ENCODE measurements around the gene SDC4.

SDC4 gene

DNA sequence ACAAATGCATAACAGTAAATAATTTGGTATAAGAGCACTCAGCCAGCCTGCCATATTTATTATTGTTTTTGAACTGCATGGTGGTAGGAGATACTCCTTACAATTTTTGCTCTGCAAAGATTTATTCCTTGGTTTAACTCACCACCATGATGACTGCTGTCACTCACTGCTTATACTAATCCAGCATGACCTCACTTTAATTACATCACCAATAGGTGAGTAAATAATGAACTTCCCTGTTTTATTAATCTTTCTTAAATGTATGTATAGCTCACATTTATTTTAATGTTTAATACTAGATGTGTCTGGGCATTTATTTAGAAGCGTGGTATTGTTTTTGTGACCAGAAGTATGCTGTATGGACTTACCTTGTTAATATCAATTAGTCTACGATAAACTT lies 42.7 kb upstream of the SDC4 start:
- DNase-seq (ENCODE audit: low read depth) = no peak
- H3K4me3 ChIP-seq (ENCODE audit: low read depth, low read length) = no peak overlapping the region
- TF ChIP-seq, protein P1, sequence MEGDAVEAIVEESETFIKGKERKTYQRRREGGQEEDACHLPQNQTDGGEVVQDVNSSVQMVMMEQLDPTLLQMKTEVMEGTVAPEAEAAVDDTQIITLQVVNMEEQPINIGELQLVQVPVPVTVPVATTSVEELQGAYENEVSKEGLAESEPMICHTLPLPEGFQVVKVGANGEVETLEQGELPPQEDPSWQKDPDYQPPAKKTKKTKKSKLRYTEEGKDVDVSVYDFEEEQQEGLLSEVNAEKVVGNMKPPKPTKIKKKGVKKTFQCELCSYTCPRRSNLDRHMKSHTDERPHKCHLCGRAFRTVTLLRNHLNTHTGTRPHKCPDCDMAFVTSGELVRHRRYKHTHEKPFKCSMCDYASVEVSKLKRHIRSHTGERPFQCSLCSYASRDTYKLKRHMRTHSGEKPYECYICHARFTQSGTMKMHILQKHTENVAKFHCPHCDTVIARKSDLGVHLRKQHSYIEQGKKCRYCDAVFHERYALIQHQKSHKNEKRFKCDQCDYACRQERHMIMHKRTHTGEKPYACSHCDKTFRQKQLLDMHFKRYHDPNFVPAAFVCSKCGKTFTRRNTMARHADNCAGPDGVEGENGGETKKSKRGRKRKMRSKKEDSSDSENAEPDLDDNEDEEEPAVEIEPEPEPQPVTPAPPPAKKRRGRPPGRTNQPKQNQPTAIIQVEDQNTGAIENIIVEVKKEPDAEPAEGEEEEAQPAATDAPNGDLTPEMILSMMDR (IDR thresholded peaks at IDR 0.05; ENCODE audit: low read depth, low read length) = no peak
- TF ChIP-seq POLR2A (IDR thresholded peaks at IDR 0.05; ENCODE audit: extremely low read depth, insufficient read length) (no peak), MYC (IDR thresholded peaks at IDR 0.05; ENCODE audit: low read depth, low read length) (no peak)
- TF ChIP-seq, protein P2, sequence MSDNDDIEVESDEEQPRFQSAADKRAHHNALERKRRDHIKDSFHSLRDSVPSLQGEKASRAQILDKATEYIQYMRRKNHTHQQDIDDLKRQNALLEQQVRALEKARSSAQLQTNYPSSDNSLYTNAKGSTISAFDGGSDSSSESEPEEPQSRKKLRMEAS (IDR thresholded peaks at IDR 0.05; ENCODE audit: low read depth, low read length) = no peak

DNA sequence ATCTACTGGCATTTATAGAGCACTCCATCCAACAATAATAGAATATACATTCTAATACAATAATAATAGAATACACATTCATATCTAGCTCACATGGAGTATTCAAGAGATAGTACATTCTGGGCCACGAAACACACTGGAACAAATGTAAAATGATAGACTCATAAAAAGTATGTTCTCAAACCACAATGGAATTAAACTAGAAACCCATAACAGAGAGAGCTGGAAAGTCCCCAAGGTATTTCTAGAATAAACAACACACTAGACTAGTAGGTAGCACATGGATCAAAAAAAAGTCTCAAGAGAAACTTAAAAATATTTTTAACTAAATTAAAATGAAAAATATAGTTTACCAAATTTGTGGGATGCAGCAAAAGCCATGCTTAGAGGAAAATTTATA lies 39.0 kb upstream of the SDC4 start:
- no peak overlapping the region for H3K4me3 ChIP-seq (ENCODE audit: low read depth, low read length)
- TF ChIP-seq POLR2A (IDR thresholded peaks at IDR 0.05; ENCODE audit: extremely low read depth, insufficient read length) = no peak
- DNase-seq (ENCODE audit: low read depth) = no peak

DNA sequence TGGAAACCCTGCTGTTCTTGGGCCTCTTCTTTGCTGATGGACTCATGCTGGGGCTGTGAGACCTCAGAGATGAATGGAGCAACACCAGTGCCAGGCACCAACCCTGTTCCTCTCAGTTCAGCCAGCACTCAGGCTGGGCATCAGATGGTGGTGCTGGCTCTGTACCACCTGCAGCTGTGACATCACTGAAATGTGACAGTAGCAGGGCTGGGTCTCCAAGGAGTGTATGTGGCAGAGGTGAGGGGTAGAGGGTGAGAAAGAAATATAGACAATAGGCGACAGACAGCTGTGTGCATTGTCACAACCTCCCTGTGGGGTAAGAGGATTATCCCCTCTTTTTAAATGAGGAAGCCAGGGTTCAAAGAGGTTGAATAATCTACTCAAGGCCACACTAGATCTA lies 30.0 kb upstream of the SDC4 start, which contains the start of gene TP53TG5:
Gene TP53TG5, minus strand, starts transcription at position 135 of the 400 bp plus-strand sequence. Its CDS starts 89 bp downstream, at position 46.
- no peak for DNase-seq (ENCODE audit: low read depth)
- TF ChIP-seq, protein P2 (IDR thresholded peaks at IDR 0.05; ENCODE audit: low read depth, low read length) = no peak
- TF ChIP-seq MYC (IDR thresholded peaks at IDR 0.05; ENCODE audit: low read depth, low read length) (no peak), POLR2A (IDR thresholded peaks at IDR 0.05; ENCODE audit: extremely low read depth, insufficient read length) (no peak)
- TF ChIP-seq, protein P1 (IDR thresholded peaks at IDR 0.05; ENCODE audit: low read depth, low read length) = no peak
- H3K4me3 ChIP-seq (ENCODE audit: low read depth, low read length) = no peak within 1 kb of the TSS

DNA sequence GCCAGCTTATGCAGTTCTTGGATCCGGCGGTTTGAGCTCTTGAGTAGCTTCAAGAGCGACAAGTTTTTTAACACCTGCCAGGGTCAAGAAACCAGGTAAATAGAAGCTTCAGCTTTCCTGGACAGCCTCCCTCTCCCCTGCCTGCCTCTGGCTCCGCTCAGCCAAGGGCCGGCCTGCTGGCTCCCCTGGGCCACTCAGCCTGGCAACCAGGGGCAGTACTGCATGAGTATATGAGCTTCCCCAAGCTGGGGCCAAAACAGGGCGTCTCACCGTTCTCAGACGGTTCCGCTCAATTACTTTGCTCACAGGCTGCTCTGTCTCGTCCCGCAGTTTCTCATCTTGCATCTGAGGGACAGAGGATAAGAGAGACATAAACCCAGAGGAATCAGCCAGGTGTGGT lies 29.0 kb upstream of the SDC4 start:
- DNase-seq (ENCODE audit: low read depth) = no peak
- TF ChIP-seq, protein P1 (IDR thresholded peaks at IDR 0.05; ENCODE audit: low read depth, low read length) = no peak
- TF ChIP-seq MYC (IDR thresholded peaks at IDR 0.05; ENCODE audit: low read depth, low read length) (no peak), POLR2A (IDR thresholded peaks at IDR 0.05; ENCODE audit: extremely low read depth, insufficient read length) (no peak)
- TF ChIP-seq, protein P2 (IDR thresholded peaks at IDR 0.05; ENCODE audit: low read depth, low read length) = no peak
- no peak overlapping the region for H3K4me3 ChIP-seq (ENCODE audit: low read depth, low read length)

DNA sequence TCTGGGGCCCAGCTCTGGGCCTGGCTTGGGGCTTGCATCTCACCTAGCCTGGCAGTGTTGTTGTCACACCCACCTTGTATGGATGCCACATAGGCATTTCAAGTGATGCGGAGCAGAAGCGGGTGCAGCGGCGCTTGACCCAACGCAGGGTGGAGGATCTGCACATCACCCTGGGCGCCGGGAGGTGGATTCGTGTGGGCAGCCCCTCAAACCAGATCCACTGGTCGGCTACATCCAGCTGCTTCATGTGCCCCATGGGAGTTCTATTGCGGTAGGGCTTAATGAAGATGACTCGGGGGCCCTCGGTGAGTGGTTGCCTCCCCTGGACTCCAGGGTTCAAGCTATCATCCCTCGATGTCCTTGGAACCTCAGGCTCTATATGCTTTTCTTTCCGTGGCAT lies 26.7 kb upstream of the SDC4 start:
- peak; percentile 50 for DNase-seq (ENCODE audit: low read depth)
- no peak overlapping the region for H3K4me3 ChIP-seq (ENCODE audit: low read depth, low read length)
- TF ChIP-seq, protein P2 (IDR thresholded peaks at IDR 0.05; ENCODE audit: low read depth, low read length) = no peak
- TF ChIP-seq MYC (IDR thresholded peaks at IDR 0.05; ENCODE audit: low read depth, low read length) = no peak
- TF ChIP-seq, protein P1 (IDR thresholded peaks at IDR 0.05; ENCODE audit: low read depth, low read length) = no peak
- no peak for TF ChIP-seq POLR2A (IDR thresholded peaks at IDR 0.05; ENCODE audit: extremely low read depth, insufficient read length)

DNA sequence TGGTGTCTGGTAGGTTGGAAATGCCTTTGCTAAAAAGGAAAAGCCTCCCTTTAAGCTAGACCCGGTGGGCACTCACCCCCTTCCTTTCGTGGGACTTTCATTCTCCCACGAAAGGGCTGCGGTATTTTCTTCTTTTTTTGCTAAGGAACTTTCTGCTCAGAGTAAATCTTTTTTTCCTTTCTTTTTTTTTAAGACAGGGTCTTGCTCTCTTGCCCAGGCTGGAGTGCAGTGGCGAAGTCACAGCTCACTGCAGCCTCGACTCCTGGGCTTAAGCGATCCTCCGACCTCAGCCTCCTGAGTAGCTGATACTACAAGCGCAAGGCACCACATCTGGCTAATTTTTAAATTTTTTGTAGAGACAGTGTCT lies 25.9 kb upstream of the SDC4 start:
- DNase-seq (ENCODE audit: low read depth) = no peak
- no peak overlapping the region for H3K4me3 ChIP-seq (ENCODE audit: low read depth, low read length)
- TF ChIP-seq, protein P2 (IDR thresholded peaks at IDR 0.05; ENCODE audit: low read depth, low read length) = no peak
- TF ChIP-seq MYC (IDR thresholded peaks at IDR 0.05; ENCODE audit: low read depth, low read length) (no peak), POLR2A (IDR thresholded peaks at IDR 0.05; ENCODE audit: extremely low read depth, insufficient read length) (no peak)
- TF ChIP-seq, protein P1 (IDR thresholded peaks at IDR 0.05; ENCODE audit: low read depth, low read length) = no peak
